Measurements from ENCODE around the gene WDR20. TPM values are rescaled to one million over a fixed set of nuclear protein-coding genes. Genes with fewer than 3 reads are reported as not detected.

The WDR20 gene
- total and polyA plus RNA-seq, 7 donors, result 11.4 to 26.8 (median 20.6) TPM

GRCh38 chr14:102138961-102139285, 774 bp upstream of the WDR20 start:
- H3K27me3 ChIP-seq (ENCODE audit: insufficient read depth in 3 of 3, low read length in 2 of 3), result no peaks in the 10 kb centered on the region
- peak overlapping the region; percentile 87 for H3K27ac ChIP-seq
- ATAC-seq (peak in 2 of 4 donors; percentile 0 to 3), DNase-seq (no peak)
- H3K4me3 ChIP-seq, result peak overlapping the region; percentile 86
- peaks cover 13% of the 10 kb centered on the region for H3K4me1 ChIP-seq
- intact Hi-C loops (cut with DNase I), result no loop called here
- H3K9me3 ChIP-seq, result no peaks in the 10 kb centered on the region
- peaks cover 0 to 3% of the 10 kb centered on the region in 2 donors for H3K36me3 ChIP-seq (ENCODE audit: insufficient read depth in 1 of 2, low read depth in 1 of 2)
- 6 to 7% (median 6%) methylated on average over 11 to 14 of the region's 14 CpGs for WGBS, 3 donors
- no peak for TF ChIP-seq CTCF (IDR thresholded peaks at IDR 0.05)

GRCh38 chr14:102140027-102140749, 491 bp downstream of the WDR20 start:
- Histone ChIP-seq H3K4me1 (peaks cover 13% of the 10 kb centered on the region), H3K27ac (peak overlapping the region; percentile 87), H3K27me3 (ENCODE audit: insufficient read depth in 3 of 3, low read length in 2 of 3) (no peaks in the 10 kb centered on the region), H3K36me3 (ENCODE audit: insufficient read depth in 1 of 2, low read depth in 1 of 2) (peaks cover 0 to 8% of the 10 kb centered on the region in 2 donors), H3K9me3 (no peaks in the 10 kb centered on the region), H3K4me3 (peak overlapping the region; percentile 86)
- WGBS, 3 donors, result 0 to 1% (median 0%) methylated on average over 39 to 48 of the region's 48 CpGs
- ATAC-seq (peak; percentile 18 to 45 (median 32)), DNase-seq (peak; percentile 22 to 61)
- TF ChIP-seq CTCF (IDR thresholded peaks at IDR 0.05), result no peak
- intact Hi-C loops (cut with DNase I), result loop anchor here in 1 of 2 donors (5.0 kb wide), 2 partner anchors 67 to 172 kb away; no protein-coding TSS in a partner anchor

- no peaks in the 10 kb centered on the region for H3K9me3 ChIP-seq
- intact Hi-C loops (cut with DNase I), result loop anchor here in 1 of 2 donors (5.0 kb wide), 2 partner anchors 67 to 172 kb away; no protein-coding TSS in a partner anchor
- WGBS, 3 donors, result 10 to 13% (median 12%) methylated on average over 9 of the region's 9 CpGs
- no peaks in the 10 kb centered on the region for H3K27me3 ChIP-seq (ENCODE audit: insufficient read depth in 3 of 3, low read length in 2 of 3)
- peak overlapping the region; percentile 87 for H3K27ac ChIP-seq
- H3K4me3 ChIP-seq, result peak overlapping the region; percentile 86
- H3K36me3 ChIP-seq (ENCODE audit: insufficient read depth in 1 of 2, low read depth in 1 of 2), result peaks cover 0 to 8% of the 10 kb centered on the region in 2 donors
- H3K4me1 ChIP-seq, result peaks cover 18% of the 10 kb centered on the region
- ATAC-seq (no peak), DNase-seq (no peak)
- no peak for TF ChIP-seq CTCF (IDR thresholded peaks at IDR 0.05)
These were observed 1.1 kb downstream of the WDR20 start for GRCh38 chr14:102140750-102141145.

- H3K4me1 ChIP-seq, result peaks cover 25% of the 10 kb centered on the region
- TF ChIP-seq CTCF (IDR thresholded peaks at IDR 0.05), result no peak
- peaks cover 0 to 8% of the 10 kb centered on the region in 2 donors for H3K36me3 ChIP-seq (ENCODE audit: insufficient read depth in 1 of 2, low read depth in 1 of 2)
- H3K9me3 ChIP-seq, result no peaks in the 10 kb centered on the region
- H3K27ac ChIP-seq, result no peak overlapping the region
- DNase-seq (no peak), ATAC-seq (no peak)
- intact Hi-C loops (cut with DNase I), result loop anchor here in 1 of 2 donors (5.0 kb wide), 2 partner anchors 66 to 171 kb away; no protein-coding TSS in a partner anchor
- 89 to 95% (median 89%) methylated on average over 4 of the region's 4 CpGs for WGBS, 3 donors
- no peaks in the 10 kb centered on the region for H3K27me3 ChIP-seq (ENCODE audit: insufficient read depth in 3 of 3, low read length in 2 of 3)
- H3K4me3 ChIP-seq, result peak overlapping the region; percentile 86
These were observed 2.1 kb downstream of the WDR20 start for GRCh38 chr14:102141797-102142196.

Measured in psoas muscle (tissue), 8 donors.